ENCODE data around the gene TUBGCP2. TPM values are rescaled to one million over a fixed set of nuclear protein-coding genes. Genes with fewer than 3 reads are reported as not detected.

The TUBGCP2 gene, protein sequence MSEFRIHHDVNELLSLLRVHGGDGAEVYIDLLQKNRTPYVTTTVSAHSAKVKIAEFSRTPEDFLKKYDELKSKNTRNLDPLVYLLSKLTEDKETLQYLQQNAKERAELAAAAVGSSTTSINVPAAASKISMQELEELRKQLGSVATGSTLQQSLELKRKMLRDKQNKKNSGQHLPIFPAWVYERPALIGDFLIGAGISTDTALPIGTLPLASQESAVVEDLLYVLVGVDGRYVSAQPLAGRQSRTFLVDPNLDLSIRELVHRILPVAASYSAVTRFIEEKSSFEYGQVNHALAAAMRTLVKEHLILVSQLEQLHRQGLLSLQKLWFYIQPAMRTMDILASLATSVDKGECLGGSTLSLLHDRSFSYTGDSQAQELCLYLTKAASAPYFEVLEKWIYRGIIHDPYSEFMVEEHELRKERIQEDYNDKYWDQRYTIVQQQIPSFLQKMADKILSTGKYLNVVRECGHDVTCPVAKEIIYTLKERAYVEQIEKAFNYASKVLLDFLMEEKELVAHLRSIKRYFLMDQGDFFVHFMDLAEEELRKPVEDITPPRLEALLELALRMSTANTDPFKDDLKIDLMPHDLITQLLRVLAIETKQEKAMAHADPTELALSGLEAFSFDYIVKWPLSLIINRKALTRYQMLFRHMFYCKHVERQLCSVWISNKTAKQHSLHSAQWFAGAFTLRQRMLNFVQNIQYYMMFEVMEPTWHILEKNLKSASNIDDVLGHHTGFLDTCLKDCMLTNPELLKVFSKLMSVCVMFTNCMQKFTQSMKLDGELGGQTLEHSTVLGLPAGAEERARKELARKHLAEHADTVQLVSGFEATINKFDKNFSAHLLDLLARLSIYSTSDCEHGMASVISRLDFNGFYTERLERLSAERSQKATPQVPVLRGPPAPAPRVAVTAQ
- 10 to 100 TPM; 59.2 to 79.8 (median 61.1) TPM for polyA plus RNA-seq (ENCODE audit: insufficient read length in 3 of 3)
- long read RNA-seq, donor 1, full-length matches to known transcripts: 17 of 43 reads
- long read RNA-seq, donor 1, partial matches to known transcripts: 26 of 43 reads
- long read RNA-seq, donor 1, other reads (novel, unspliced or antisense): 0 of 43 reads
- long read RNA-seq, donor 2, full-length matches to known transcripts: 5 of 36 reads
- long read RNA-seq, donor 2, partial matches to known transcripts: 31 of 36 reads
- long read RNA-seq, donor 2, other reads (novel, unspliced or antisense): 0 of 36 reads
- long read RNA-seq, donor 3, full-length matches to known transcripts: 28 of 128 reads
- long read RNA-seq, donor 3, partial matches to known transcripts: 46 of 128 reads
- long read RNA-seq, donor 3, other reads (novel, unspliced or antisense): 54 of 128 reads
- long read RNA-seq, donor 4, full-length matches to known transcripts: 8 of 74 reads
- long read RNA-seq, donor 4, partial matches to known transcripts: 66 of 74 reads
- long read RNA-seq, donor 4, other reads (novel, unspliced or antisense): 0 of 74 reads
- long read RNA-seq, donor 5: 0 reads
- long read RNA-seq, donor 6, full-length matches to known transcripts: 20 of 56 reads
- long read RNA-seq, donor 6, partial matches to known transcripts: 36 of 56 reads
- long read RNA-seq, donor 6, other reads (novel, unspliced or antisense): 0 of 56 reads
- long read RNA-seq, donor 7, full-length matches to known transcripts: 9 of 112 reads
- long read RNA-seq, donor 7, partial matches to known transcripts: 53 of 112 reads
- long read RNA-seq, donor 7, other reads (novel, unspliced or antisense): 50 of 112 reads
- long read RNA-seq, donor 8, full-length matches to known transcripts: 37 of 105 reads
- long read RNA-seq, donor 8, partial matches to known transcripts: 68 of 105 reads
- long read RNA-seq, donor 8, other reads (novel, unspliced or antisense): 0 of 105 reads
- long read RNA-seq, donor 9, full-length matches to known transcripts: 12 of 37 reads
- long read RNA-seq, donor 9, partial matches to known transcripts: 25 of 37 reads
- long read RNA-seq, donor 9, other reads (novel, unspliced or antisense): 0 of 37 reads
- long read RNA-seq, donor 10, full-length matches to known transcripts: 10 of 74 reads
- long read RNA-seq, donor 10, partial matches to known transcripts: 64 of 74 reads
- long read RNA-seq, donor 10, other reads (novel, unspliced or antisense): 0 of 74 reads
- long read RNA-seq, donor 11, full-length matches to known transcripts: 6 of 71 reads
- long read RNA-seq, donor 11, partial matches to known transcripts: 28 of 71 reads
- long read RNA-seq, donor 11, other reads (novel, unspliced or antisense): 37 of 71 reads
- long read RNA-seq, donor 12, full-length matches to known transcripts: 9 of 54 reads
- long read RNA-seq, donor 12, partial matches to known transcripts: 17 of 54 reads
- long read RNA-seq, donor 12, other reads (novel, unspliced or antisense): 28 of 54 reads
- long read RNA-seq, donor 13: 0 reads
- long read RNA-seq, donor 14, full-length matches to known transcripts: 6 of 17 reads
- long read RNA-seq, donor 14, partial matches to known transcripts: 11 of 17 reads
- long read RNA-seq, donor 14, other reads (novel, unspliced or antisense): 0 of 17 reads
- long read RNA-seq, donor 15, full-length matches to known transcripts: 5 of 11 reads
- long read RNA-seq, donor 15, partial matches to known transcripts: 6 of 11 reads
- long read RNA-seq, donor 15, other reads (novel, unspliced or antisense): 0 of 11 reads
- long read RNA-seq, donor 16, full-length matches to known transcripts: 33 of 263 reads
- long read RNA-seq, donor 16, partial matches to known transcripts: 213 of 263 reads
- long read RNA-seq, donor 16, other reads (novel, unspliced or antisense): 17 of 263 reads

- peak in 9 of 11 donors; percentile 66 to 82 (median 78) for DNase-seq (ENCODE audit: extremely low read depth in 1 of 11, low read depth in 9 of 11, low spot score in 4 of 11)
Measured at GRCh38 chr10:133308421-133309099, at the start of gene TUBGCP2, which contains the start of gene ZNF511. Gene TUBGCP2 (minus strand): TSS chr10:133308872. CDS start chr10:133302941, 5,931 bp downstream. Gene ZNF511 (plus strand): TSS chr10:133308914. CDS start chr10:133308944, 30 bp downstream.

DNA sequence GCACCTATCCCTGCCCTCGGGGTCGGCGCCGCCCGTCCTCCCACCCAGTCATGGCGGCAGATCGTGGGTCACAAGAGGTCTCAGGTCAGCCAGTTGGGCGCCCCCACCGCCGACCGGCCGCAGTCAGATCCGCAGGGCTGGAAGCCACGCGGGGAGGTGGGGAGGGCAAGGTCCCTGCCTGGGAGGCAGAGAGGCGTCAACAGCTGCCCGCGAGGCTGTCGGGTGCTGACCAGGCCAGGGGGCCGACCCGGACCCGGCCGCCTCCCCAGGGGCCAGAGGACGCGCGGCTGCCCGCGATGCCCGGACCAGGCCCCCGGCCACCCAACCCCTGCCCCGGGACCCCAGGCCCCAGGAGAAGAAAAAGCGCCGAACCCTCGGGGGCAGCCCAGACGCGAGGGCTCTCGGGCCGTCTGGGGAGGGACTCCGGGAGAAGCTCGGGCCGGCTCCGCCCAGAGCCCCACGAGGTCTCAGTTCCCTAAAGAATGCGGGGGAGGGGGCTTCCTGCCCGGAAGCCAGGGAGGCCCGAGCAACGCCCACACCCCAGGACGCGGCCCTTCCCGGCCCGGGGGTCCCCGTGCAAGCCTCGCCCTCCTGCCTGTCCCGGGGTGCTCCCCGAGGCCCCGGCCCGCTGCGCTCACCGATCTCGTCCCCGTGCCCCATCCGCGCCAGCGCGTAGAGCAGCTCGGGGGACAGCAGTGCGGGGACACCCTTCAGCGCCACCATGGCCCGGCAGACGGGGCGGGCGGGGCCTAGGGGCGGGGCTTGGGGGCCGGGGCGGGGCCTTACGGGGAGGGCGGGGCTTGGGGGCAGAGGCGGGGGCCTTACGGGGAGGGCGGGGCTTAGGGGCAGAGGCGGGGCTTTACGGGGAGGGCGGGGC, 48.9 kb upstream of the TUBGCP2 start, which contains the start of gene FUOM:
TSS of gene FUOM (minus strand) at position 735 of the 877 bp plus-strand sequence. CDS start at position 723, 12 bp downstream.
- DNase-seq (ENCODE audit: extremely low read depth in 1 of 11, low read depth in 9 of 11, low spot score in 4 of 11): peak in 10 of 11 donors; percentile 45 to 80 (median 76)

DNA sequence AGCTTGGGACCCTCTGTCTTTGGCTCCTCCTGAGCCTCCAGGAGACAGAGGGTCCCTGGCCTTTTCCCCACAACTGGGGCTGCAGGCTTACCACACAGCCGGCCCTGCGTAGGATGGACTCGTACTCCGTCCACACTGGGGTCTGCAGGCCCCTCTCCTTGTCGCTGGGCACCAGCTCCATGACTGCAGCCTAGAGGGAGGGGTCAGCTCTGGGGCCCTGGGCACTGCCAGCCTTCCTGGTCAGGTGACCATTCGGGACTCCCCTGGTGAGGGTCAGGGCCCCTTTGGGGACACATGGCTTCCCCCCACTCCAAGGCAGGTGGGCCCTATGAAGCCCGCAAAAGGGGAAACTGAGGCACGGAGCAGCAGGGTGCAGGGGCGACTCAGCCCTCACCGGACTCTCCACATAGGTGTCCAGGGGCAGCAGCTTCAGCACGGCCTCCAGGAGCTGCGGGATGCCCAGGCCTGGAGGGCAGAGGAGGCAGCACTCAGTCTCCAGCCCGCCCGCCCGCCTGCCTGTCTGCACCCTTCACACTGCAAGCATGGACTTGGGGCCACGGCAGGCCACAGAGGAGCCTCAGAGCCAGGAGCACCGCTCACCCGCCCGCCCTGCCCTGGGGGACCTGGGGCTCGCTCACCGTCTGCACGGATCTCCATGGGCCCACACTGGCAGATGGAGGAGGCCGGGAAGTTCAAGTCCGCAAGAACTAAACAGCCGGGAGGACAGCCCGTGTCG, 48.0 kb upstream of the TUBGCP2 start:
- no peak for DNase-seq (ENCODE audit: extremely low read depth in 1 of 11, low read depth in 9 of 11, low spot score in 4 of 11)

DNA sequence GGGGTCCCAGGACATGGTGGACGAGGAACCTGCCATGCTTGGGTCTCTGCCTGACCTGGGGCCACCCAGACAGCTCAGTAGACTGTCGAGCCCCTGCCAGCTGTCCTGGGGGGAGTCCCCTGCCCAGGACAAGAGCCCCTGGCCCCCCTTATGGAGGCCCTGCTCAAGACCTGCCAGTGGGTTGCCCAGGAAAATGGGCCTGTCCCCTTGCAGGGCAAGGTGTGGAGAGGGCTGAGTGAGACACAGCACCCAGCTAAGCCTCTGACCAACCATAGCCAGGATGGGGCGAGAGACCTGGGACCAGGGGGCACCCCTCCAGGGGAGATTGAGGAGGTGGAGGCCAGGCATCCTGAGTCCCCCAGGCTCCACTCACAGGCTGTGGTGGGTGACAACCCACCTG, 47.3 kb upstream of the TUBGCP2 start:
- no peak for DNase-seq (ENCODE audit: extremely low read depth in 1 of 11, low read depth in 9 of 11, low spot score in 4 of 11)

DNA sequence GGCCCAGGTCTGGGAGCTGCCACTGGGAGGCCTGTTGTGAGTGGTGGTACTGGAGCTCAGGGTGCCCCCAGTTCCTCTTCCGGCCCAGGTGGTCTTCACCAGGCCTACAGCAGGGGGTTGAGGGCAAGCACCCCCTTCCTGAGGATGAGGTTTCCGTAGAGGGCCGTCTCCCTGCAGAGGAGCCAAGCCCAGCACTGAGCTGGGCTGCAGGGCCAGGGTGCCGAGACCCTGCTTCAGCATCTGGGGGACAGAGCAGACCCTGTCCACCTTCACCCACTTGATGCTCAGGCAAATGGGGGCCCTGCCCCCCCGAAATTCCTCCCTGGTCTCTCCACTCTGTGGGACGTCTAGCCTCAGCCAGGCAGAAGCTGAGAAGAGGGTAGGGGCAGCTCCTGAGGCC, 46.6 kb upstream of the TUBGCP2 start:
- no peak for DNase-seq (ENCODE audit: extremely low read depth in 1 of 11, low read depth in 9 of 11, low spot score in 4 of 11)

DNA sequence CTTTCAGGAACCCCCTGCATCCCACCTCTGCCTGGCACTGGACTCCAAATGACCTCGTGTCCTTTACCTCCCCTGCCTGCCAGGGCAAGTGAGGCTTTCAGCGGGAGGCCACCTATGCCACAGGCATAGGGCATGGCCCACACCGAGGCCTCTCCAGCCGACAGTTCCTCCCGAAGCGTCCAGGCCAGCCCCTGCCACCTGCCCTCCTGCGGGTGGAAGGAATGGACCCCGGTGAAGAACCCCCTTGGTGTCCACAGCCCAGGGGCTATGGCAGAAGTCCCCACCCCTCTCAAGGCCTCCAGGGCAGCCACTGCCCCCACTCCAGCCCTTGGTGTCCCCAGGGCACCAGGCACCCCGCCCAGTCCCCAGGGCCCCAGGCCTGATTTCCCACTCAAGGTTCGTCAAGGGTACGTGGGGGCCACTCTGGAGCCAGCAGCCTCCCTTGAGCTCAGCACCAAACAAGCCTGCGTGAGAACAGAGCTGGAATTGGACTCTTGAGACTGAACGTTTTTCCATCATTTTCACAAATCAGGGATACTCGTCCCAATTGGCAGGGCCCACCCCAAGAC, 46.1 kb upstream of the TUBGCP2 start:
- DNase-seq (ENCODE audit: extremely low read depth in 1 of 11, low read depth in 9 of 11, low spot score in 4 of 11): no peak

GRCh38 chr10:133353988-133354605, 45.4 kb upstream of the TUBGCP2 start:
- no peak for DNase-seq (ENCODE audit: extremely low read depth in 1 of 11, low read depth in 9 of 11, low spot score in 4 of 11)

- no peak for DNase-seq (ENCODE audit: extremely low read depth in 1 of 11, low read depth in 9 of 11, low spot score in 4 of 11)
Measured at GRCh38 chr10:133353202-133353959, 44.7 kb upstream of the TUBGCP2 start.

DNA sequence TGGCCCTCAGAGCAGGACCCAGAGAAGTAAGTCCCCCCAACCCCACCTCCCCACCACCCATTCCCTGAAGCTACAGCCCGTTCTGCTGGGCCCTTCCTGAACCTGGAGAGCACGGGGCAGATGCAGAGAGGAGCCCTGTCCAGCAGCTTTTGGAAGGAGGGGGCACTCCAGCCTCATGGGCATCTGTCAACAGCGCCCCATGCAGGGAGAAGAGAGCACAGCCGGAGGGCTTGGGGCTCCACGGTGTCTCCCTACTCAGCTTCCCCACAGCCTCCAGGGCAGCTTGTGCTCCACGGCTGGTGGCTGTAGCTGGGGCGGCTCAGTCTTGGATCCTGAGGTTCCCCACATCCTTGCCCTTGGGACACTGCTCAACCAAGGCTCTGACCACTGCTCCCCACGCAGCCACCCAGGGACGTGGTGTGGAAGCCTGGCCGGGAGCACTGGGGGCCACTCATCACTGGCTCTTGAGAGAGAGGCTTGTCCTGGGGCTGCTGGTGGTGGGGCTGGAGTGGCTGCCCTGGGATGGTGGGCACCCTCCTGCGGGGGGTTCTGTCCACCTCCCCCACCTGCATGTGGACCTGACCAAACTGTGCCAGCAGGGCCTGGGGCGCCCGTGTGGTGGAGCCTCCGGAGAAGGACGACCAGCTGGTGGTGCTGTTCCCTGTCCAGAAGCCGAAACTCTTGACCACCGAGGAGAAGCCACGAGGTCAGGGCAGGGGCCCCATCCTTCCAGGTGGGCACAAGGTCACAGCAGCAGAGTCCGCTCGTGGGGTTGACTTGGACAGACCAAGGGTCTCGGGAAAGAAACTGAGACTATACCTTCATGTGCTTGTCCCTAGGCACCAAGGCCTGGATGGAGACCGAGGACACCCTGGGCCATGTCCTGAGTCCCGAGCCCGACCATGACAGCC, 43.0 kb upstream of the TUBGCP2 start:
- no peak for DNase-seq (ENCODE audit: extremely low read depth in 1 of 11, low read depth in 9 of 11, low spot score in 4 of 11)

DNA sequence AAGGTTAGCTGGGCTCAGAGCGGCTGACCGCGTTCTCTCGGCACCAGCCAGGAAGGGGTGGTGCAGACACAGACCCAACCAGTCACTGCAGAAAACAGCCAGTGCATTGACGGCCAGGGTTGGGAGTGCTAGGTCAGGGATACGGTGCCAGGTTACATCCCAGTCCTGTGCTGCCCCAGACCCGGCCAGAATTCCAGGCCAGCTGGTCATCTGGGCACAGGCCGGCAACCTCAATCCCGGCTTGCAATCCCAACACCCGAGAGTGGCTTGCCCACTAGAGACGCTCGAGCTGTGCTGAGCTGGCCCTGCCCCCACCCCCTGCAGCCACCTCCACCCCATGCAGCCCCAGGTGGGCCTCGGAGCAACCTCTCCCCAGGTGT, 42.3 kb upstream of the TUBGCP2 start:
- DNase-seq (ENCODE audit: extremely low read depth in 1 of 11, low read depth in 9 of 11, low spot score in 4 of 11): no peak

GRCh38 chr10:133350283-133350949, 41.7 kb upstream of the TUBGCP2 start:
- DNase-seq (ENCODE audit: extremely low read depth in 1 of 11, low read depth in 9 of 11, low spot score in 4 of 11): no peak
